Measurements from ENCODE around the gene SMIM45.

The SMIM45 gene

GRCh38 chr22:41919357-41920224 lies 32.4 kb upstream of the SMIM45 start (continued):
- TF ChIP-seq, protein P1, sequence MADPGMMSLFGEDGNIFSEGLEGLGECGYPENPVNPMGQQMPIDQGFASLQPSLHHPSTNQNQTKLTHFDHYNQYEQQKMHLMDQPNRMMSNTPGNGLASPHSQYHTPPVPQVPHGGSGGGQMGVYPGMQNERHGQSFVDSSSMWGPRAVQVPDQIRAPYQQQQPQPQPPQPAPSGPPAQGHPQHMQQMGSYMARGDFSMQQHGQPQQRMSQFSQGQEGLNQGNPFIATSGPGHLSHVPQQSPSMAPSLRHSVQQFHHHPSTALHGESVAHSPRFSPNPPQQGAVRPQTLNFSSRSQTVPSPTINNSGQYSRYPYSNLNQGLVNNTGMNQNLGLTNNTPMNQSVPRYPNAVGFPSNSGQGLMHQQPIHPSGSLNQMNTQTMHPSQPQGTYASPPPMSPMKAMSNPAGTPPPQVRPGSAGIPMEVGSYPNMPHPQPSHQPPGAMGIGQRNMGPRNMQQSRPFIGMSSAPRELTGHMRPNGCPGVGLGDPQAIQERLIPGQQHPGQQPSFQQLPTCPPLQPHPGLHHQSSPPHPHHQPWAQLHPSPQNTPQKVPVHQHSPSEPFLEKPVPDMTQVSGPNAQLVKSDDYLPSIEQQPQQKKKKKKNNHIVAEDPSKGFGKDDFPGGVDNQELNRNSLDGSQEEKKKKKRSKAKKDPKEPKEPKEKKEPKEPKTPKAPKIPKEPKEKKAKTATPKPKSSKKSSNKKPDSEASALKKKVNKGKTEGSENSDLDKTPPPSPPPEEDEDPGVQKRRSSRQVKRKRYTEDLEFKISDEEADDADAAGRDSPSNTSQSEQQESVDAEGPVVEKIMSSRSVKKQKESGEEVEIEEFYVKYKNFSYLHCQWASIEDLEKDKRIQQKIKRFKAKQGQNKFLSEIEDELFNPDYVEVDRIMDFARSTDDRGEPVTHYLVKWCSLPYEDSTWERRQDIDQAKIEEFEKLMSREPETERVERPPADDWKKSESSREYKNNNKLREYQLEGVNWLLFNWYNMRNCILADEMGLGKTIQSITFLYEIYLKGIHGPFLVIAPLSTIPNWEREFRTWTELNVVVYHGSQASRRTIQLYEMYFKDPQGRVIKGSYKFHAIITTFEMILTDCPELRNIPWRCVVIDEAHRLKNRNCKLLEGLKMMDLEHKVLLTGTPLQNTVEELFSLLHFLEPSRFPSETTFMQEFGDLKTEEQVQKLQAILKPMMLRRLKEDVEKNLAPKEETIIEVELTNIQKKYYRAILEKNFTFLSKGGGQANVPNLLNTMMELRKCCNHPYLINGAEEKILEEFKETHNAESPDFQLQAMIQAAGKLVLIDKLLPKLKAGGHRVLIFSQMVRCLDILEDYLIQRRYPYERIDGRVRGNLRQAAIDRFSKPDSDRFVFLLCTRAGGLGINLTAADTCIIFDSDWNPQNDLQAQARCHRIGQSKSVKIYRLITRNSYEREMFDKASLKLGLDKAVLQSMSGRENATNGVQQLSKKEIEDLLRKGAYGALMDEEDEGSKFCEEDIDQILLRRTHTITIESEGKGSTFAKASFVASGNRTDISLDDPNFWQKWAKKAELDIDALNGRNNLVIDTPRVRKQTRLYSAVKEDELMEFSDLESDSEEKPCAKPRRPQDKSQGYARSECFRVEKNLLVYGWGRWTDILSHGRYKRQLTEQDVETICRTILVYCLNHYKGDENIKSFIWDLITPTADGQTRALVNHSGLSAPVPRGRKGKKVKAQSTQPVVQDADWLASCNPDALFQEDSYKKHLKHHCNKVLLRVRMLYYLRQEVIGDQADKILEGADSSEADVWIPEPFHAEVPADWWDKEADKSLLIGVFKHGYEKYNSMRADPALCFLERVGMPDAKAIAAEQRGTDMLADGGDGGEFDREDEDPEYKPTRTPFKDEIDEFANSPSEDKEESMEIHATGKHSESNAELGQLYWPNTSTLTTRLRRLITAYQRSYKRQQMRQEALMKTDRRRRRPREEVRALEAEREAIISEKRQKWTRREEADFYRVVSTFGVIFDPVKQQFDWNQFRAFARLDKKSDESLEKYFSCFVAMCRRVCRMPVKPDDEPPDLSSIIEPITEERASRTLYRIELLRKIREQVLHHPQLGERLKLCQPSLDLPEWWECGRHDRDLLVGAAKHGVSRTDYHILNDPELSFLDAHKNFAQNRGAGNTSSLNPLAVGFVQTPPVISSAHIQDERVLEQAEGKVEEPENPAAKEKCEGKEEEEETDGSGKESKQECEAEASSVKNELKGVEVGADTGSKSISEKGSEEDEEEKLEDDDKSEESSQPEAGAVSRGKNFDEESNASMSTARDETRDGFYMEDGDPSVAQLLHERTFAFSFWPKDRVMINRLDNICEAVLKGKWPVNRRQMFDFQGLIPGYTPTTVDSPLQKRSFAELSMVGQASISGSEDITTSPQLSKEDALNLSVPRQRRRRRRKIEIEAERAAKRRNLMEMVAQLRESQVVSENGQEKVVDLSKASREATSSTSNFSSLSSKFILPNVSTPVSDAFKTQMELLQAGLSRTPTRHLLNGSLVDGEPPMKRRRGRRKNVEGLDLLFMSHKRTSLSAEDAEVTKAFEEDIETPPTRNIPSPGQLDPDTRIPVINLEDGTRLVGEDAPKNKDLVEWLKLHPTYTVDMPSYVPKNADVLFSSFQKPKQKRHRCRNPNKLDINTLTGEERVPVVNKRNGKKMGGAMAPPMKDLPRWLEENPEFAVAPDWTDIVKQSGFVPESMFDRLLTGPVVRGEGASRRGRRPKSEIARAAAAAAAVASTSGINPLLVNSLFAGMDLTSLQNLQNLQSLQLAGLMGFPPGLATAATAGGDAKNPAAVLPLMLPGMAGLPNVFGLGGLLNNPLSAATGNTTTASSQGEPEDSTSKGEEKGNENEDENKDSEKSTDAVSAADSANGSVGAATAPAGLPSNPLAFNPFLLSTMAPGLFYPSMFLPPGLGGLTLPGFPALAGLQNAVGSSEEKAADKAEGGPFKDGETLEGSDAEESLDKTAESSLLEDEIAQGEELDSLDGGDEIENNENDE (IDR thresholded peaks at IDR 0.05; ENCODE audit: insufficient replicate concordance, low read length), result no peak
- TF ChIP-seq TEAD4 (IDR thresholded peaks at IDR 0.05; ENCODE audit: low read depth, low read length) (no peak), FOSL1 (IDR thresholded peaks at IDR 0.05; ENCODE audit: insufficient read depth, low read depth, low read length) (no peak), YY1 (IDR thresholded peaks at IDR 0.05; ENCODE audit: low read depth, low read length) (no peak), RFX5 (IDR thresholded peaks at IDR 0.05; ENCODE audit: borderline replicate concordance, low read depth, low read length) (no peak), SP2 (IDR thresholded peaks at IDR 0.05; ENCODE audit: low read length) (no peak), EZH2 (IDR thresholded peaks at IDR 0.05; ENCODE audit: low read depth, low read length, severe bottlenecking) (no peak), SIX5 (IDR thresholded peaks at IDR 0.05; ENCODE audit: low read depth, low read length) (no peak), ATF2 (IDR thresholded peaks at IDR 0.05; ENCODE audit: low read length) (no peak)

Measured in H1 (cell line).